NB4 (cell line): ENCODE measurements around the gene C6orf89.

Experiments
- MAX ChIP-seq: IDR thresholded peaks from 2 replicates; pipeline ENCODE4 v1.6.1; 2011; ENCODE audit warnings: low read depth, low read length
- MYC ChIP-seq: IDR thresholded peaks from 2 replicates; pipeline ENCODE4 v1.6.1; 2011; ENCODE audit warnings: low read depth, low read length
- POLR2A ChIP-seq: IDR thresholded peaks from 2 replicates; pipeline ENCODE4 v1.6.1; 2011; ENCODE audit warnings: mild to moderate bottlenecking; ENCODE audit not compliant: insufficient read length; ENCODE audit errors: extremely low read depth
- TF ChIP-seq, protein P1 (sequence below): IDR thresholded peaks from one replicate; pipeline ENCODE4 v1.5.1; 2012; ENCODE audit warnings: low read depth, low read length

DNA sequence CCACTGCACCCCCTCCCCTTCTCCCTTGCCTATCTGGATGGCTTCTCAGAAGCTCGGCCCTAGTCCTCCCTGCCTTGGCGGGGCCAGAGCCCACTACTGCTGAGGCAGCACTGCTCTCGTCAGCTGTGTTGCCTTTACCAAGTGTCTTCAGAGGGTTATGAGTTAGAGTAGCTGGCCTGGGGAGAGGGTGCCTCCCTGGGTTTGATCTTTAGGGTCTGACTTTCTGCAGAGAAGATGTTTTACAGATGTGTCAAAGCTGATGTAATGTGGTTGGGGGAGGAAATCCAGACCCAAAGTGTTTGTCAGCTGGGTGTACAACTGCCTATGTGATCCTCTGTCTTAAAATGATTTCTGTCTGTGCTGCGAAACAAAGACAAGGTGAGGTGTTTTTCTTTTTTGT lies 38.4 kb downstream of the C6orf89 start:
- TF ChIP-seq, protein P1, sequence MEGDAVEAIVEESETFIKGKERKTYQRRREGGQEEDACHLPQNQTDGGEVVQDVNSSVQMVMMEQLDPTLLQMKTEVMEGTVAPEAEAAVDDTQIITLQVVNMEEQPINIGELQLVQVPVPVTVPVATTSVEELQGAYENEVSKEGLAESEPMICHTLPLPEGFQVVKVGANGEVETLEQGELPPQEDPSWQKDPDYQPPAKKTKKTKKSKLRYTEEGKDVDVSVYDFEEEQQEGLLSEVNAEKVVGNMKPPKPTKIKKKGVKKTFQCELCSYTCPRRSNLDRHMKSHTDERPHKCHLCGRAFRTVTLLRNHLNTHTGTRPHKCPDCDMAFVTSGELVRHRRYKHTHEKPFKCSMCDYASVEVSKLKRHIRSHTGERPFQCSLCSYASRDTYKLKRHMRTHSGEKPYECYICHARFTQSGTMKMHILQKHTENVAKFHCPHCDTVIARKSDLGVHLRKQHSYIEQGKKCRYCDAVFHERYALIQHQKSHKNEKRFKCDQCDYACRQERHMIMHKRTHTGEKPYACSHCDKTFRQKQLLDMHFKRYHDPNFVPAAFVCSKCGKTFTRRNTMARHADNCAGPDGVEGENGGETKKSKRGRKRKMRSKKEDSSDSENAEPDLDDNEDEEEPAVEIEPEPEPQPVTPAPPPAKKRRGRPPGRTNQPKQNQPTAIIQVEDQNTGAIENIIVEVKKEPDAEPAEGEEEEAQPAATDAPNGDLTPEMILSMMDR, result no peak
- no peak for TF ChIP-seq MAX
- TF ChIP-seq POLR2A, result no peak
- no peak for TF ChIP-seq MYC
